ENCODE measurements around the gene UBE4A.

The UBE4A gene

DNA sequence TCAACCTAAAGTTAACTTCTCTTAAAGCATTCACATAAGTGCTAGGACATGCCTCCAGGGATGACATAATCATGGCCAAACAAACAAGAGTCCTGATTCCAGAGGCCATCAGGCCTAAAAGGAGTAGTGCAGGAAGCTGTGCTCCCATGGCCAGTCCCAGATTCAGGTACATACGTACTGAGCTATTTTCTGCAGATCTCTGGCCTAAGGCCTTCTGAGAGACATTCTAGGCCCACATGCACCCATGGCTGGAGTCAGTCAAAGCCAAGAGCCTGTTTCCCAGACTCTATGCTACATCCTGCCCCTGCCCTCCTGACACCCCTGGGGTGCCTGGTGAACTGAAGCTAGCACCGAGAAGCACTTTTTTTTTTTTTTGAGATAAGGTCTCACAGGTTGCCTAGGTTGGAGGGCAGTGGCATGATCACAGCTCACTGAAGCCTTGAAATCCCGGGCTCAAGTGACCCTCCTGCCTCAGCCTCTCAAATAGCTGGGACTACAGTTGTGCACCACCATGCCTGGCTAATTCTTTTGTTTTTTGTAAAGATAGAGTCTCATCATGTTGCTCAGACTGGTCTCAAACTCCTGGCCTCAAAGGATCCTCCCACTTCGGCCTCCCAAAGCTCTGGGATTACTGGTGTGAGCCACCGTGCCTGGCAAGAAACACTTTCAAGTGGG lies 17.4 kb upstream of the UBE4A start:
- peak; percentile 24 for DNase-seq

DNA sequence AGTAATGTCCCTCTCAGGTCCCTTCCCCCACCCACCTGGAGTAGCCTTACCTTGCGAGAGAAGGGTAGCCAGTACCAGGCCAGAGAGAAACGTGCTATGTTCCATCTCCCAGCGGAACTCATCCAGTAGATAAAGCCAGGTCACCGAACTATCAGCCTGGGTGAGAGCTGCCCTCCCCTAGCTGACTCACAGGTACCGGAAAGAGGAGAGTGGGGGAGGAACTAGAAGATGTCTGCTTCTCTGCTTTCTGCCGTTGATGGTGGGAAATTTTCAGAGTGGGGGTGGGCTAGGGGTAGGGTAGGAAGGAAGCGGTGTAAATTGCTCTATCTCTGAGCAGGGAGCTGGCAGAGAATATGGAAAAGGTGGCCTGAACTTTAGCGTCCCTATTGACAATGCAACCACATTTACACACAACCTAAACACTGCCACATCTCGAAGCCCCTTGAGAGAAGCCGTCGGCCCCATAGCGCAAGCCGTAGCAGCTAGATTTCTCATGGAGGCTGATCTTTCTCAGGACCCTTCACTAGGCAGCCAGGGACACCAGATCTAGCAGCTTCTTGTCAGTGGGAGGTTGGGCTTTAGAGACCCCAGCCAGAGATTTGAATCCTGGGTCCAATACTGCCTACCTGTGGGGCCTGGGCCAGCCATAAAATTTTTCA lies 16.8 kb upstream of the UBE4A start, which contains the start of gene CD3D:
TSS of gene CD3D (minus strand) at position 203 of the 659 bp plus-strand sequence. CDS start at position 105, 98 bp downstream.
- DNase-seq: peak; percentile 72

DNA sequence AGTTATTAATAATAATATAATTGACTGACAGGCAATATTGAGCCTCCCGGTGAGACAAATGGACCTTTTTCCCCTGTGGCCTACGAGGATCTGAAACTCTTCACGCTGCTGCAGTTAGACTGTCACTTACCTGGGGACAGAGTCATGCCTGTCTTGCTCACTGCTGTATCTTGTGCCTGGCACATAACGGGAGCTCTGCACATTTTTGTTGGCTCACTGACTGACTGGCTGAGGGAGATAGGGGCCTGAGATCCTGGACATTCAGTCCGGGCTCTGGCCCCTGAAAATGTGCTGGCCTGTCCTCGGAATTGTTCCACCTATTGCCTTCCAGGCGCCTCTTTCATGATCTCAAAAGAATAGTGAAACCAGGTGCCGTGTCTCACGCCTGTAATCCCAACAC lies 16.2 kb upstream of the UBE4A start:
- no peak for DNase-seq

DNA sequence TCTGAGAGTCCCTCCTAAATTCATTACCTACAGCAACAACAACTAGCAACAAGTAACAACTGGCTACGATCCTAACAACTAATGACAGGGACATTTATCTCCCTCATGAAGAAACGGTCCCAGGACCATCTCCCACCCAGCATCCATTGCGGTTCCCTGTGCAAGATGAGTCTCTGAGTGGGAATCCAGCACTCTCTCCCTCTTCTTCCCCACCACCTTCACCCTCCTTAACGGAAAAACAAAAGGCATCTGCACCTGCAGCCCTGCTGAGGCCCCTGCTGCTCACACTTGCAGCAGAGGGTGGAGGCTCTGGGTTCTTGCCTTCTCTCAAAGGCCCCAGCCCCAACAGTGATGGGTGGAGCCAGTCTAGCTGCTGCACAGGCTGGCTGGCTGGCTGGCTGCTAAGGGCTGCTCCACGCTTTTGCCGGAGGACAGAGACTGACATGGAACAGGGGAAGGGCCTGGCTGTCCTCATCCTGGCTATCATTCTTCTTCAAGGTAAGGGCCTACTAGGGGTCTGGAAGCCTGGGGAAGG lies 15.4 kb upstream of the UBE4A start, which contains the start of gene CD3G:
TSS of gene CD3G (plus strand) at position 364 of the 535 bp plus-strand sequence. CDS start at position 444, 80 bp downstream.
- DNase-seq: peak; percentile 71

DNA sequence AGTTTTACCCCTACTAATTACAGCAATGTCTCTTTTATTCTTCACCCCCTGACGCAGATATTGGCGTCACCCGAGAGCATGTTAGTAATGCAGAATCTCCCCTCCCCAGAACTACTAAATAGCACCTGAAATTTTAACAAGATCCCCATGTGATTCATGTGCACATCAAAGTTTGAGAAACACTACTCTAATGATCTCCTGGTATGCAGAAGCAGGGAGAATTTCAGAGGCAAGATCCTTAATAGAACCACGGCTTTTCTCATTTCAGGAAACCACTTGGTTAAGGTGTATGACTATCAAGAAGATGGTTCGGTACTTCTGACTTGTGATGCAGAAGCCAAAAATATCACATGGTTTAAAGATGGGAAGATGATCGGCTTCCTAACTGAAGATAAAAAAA lies 9.9 kb upstream of the UBE4A start:
- no peak for DNase-seq

DNA sequence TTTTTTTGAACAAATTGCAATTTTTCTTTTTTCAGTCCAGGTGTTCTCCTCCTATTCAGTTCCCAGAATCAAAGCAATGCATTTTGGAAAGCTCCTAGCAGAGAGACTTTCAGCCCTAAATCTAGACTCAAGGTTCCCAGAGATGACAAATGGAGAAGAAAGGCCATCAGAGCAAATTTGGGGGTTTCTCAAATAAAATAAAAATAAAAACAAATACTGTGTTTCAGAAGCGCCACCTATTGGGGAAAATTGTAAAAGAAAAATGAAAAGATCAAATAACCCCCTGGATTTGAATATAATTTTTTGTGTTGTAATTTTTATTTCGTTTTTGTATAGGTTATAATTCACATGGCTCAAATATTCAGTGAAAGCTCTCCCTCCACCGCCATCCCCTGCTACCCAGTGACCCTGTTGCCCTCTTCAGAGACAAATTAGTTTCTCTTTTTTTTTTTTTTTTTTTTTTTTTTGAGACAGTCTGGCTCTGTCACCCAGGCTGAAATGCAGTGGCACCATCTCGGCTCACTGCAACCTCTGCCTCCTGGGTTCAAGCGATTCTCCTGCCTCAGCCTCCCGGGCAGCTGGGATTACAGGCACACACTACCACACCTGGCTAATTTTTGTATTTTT lies 6.2 kb upstream of the UBE4A start:
- DNase-seq: peak; percentile 58

DNA sequence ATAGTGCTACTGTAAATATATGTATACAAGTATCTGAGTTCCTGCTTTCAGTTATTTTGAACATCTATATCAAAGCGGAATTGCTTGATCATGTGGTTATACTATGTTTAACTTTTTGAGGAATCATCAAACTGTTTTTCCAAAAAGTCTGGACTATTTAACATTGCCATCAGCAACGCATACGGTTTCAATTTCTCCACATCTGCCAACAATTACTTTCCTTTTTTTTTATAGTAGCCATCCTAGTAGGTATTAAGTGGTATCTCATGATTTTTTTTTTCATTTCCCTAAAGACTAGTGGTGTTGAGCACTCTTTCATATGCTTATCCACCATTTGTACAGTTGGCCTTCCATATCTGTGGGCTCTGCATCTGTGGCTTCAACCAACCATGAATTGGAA lies 1.3 kb upstream of the UBE4A start:
- DNase-seq: no peak

DNA sequence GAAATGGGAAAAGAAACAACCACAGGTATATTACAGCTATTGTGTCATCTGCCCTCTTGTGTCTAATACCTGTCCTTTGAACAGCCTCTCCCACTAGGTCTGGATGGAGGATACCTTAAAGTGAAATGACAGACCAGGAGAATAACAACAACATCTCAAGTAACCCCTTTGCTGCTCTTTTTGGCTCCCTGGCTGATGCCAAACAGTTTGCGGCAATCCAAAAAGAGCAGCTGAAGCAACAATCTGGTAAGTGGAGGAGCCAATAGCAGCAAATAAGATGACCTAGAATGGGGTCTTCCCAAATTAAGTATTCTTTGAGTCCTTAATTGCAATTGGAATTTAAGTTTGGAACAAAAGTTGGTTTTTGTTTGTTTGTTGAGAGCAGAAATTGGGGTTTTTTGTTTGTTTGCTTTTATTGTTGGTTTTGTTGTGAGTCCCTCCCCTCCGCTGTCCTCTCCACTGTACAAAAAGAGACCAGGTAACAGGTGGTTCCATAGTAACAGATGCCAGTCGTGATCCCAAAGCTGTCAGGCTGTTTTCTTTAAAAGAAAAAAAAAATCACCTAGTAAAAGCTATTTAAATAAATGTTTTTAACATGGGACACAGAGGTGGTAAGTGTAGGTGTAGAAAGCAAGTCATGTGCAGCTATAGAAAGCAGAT lies 5.7 kb downstream of the UBE4A start:
- DNase-seq: no peak

DNA sequence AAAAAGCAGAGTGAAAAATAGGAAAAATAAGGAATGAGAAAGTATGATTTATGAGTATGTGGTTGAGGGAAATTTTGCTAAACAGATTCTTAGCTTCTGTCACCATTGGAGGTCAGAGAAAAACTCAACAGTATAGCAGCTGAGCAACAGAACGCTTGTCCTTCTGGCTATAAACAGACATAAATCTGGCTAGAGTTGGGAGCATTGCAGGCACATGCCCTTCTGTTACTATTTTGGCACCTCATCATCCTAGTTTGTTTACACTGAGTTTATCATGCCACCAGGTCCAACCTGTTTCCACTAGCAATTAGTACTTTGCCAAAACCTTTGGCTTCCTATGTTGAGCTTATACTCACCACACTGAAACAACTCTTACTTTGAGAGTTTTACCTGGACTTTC lies 6.9 kb downstream of the UBE4A start:
- no peak for DNase-seq

DNA sequence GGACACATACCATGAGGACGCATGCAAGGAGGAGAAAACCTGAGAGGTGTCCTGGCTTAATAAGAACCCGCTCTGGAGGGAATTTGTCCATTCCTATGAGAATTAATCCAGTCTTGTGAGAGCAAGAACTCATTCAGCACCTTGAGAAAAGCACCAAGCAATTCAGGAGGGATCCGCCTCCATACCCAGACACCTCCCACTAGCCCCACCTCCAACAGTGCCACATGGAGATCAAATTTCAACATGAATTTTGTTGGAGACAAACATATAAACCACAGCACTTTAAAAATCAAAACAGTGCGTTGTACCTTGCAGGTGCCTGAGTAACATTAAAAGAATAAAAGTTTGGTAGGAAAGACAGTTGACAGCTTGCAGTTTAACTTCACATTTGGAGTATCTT lies 11.4 kb downstream of the UBE4A start:
- no peak for DNase-seq

DNA sequence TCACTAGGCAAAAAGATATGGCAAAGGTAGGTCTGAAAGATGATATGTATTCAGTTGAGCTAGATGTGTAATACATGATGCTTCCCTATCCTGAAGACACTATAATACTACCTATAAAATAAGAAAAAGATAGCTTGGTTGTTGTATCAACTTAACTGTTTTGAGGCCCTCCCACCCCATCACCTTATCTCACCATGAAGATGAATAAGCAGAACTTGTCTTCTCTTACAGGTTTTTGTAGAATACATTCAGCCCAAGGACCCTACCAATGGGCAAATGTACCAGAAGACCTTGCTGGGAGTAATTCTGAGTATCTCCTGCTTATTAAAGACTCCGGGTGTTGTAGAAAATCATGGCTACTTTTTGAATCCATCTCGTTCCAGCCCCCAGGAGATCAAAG lies 13.9 kb downstream of the UBE4A start:
- no peak for DNase-seq

DNA sequence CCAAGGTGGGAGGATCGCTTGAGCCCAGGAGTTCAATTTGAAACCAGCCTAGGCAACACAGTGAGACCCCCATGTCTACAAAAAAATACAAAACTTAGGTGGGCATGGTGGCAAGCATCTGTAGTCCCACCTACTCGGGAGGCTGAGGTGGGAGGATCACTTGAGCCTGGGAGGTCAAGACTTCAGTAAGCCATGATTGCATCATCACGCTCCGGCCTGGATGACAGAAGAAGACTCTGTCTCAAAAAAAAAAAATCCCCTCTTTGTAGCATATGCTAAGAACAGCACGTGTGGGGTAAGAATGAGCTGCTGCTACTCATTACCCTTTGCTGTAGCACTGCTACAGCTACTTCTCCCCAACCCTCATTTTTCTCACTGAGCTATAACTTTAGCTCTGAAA lies 14.5 kb downstream of the UBE4A start:
- no peak for DNase-seq

DNA sequence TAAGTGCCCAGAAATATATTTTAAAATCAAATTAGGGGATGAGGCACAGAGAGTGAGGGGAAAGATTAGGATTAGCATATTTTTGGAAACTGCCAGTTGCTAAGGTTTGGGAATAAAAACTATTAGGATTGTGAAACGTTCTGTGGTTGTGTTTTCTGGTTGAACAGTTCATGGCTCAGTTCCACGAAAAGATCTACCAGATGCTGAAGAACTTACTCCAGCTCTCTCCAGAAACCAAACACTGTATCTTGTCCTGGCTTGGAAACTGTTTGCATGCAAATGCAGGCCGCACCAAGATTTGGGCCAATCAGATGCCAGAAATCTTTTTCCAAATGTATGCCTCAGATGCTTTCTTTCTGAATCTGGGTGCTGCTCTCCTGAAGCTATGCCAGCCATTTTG lies 15.3 kb downstream of the UBE4A start:
- no peak for DNase-seq

DNA sequence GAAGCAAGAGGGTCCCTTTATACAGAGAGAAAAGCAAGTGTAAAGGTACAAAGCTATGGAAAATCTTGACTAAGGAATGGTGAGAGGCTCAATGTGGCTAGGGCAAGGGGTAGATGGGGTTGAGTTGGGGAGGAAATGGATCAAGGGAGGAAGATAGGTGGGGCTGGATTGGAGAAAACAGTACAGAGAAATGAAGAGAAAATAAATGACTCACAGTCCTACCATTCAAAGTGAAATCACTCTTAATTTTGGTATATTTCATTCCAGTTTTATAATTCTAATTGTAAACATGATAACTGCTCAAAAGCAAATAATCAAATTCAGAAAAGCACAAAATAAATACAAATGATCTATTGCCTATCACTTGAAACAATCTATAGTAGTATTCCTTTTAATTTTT lies 16.6 kb downstream of the UBE4A start:
- no peak for DNase-seq

DNA sequence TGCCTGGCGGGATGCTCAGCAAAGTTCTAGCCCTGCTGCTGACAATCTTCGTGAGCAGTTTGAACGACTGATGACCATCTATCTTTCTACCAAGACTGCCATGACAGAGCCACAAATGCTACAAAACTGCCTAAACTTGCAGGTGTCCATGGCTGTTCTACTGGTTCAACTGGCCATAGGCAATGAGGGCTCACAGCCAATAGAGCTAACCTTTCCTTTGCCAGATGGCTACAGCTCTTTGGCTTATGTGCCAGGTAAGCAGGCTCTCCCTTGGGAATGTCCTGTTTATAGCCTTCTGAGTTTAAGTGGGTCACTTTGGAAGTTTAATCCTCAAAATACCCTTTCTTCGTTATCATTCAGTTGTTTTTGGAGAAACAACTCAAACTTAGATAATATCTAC lies 20.1 kb downstream of the UBE4A start:
- DNase-seq: no peak

DNA sequence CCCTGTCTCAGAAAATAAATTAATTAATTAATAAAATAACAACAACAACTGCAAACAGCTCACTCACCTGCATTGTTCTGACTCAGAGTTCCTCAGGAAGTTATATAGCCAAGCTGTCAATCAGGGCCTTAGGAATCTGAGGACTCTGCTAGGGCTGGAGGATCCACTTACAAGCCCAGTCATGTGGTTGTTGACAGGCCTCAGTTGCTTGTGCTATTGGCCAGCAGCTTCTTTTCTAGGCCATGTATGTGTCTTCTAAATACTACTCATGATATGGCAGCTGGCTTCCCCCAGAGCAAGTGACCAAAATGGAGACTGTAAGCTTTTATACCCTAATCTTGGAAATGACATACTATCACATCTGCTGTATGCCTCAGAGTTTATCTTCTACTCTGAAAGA lies 21.2 kb downstream of the UBE4A start:
- no peak for DNase-seq

DNA sequence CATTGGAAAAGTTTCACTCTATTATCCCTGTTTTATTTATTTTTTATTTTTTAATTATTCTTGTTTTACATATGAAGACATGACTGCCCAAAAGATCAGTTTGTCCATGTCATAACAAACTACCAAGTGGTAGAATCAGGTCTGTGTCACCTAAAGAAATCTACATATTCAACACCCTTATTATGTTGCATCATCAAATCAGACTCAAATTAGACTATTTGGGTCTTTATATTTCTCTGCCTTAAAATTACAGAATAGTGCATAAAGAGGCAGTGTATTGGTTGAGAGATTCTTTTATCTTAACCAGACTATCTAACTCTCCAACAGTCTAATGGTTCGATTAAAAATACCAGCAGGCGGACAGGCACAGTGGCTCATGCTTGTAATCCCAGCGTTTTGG lies 23.6 kb downstream of the UBE4A start:
- DNase-seq: no peak

DNA sequence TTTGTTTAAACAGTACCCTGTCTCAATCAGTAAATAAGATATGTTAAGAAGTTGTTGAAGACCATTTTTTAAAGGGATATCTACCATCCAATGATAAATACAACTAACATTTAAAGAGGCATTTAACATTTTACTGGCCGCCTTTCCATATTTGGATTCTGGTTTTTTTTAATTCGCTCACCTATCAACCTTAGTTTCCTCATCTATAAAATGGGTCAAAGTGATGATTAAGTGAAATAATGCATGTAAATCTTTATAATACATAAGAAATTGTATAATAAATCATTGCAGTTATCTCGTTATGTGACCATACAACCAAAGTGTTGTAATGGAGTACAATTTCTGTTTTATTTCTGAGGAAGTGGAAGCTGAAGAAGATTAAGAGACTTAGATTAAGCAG lies 24.3 kb downstream of the UBE4A start:
- DNase-seq: no peak

DNA sequence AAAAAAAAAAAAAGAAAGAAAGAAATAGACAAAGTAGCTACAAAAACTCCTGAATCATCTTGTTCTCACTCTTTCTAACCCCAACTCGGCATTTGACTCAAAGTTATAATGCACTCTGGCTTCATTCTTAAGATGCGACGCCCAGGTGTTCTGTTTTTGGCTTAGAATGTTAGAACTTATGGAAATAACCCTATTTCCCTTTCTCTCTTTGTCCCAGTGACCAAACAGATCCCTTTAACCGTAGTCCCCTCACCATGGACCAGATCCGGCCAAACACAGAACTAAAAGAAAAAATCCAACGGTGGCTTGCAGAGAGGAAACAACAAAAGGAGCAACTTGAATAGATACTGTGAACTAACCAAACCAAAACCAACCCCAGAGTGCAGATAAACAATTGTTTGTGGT lies 36.7 kb downstream of the UBE4A start:
- DNase-seq: peak; percentile 27

DNA sequence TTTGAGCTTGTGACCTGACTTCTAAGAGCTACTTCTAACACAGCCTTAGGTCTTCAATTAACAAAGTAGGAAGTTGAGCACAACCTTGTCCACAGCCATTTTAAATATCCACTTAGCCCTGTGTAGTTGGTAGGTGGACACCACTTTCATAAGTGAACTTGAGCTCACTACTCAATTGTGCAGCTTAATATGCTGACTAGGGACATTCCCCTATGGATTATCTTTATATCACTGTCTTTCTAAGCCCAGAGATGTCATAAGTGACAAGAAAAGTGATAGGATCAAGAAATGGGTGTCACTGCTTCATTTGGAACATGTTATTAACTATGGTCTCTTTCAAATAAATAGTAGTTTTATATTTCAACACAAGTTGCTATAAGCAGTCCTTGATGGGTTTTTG lies 38.0 kb downstream of the UBE4A start:
- no peak for DNase-seq

DNA sequence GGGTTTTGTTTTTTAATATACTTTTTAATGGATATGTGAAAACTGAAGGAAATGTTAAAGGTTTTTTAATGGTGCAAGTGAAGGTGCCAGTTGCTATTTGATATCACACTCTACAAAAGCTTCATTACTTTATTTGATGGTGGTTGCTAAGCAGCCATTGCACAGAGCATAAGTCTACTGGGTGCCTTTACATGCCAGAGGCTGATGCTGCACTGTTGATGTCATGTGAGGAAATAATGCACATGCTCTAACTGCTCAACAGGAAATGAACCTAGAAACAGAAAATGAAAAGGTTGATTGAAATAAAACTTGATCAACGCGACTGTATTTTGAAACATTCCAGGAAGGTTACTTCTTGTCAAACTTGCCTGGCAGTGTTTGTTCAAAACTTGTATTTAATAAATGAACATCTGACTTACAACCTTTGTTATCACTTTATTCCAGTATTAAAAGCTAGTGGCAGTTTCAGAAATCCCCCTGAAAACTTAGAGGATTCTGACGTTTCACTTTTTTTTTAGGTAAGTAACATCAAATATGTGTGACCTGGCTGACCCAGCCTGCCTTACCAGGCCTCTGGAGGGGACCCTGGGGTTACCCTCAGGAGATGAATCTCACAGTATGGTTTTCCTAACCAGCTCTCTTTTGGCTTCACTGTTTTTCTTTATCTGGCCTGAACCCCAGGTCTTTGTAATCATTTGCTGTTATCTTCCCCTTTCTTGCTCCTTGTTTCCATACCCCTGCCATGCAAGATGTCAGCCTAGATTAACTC lies 39.6 kb downstream of the UBE4A start:
- DNase-seq: peak; percentile 87

DNA sequence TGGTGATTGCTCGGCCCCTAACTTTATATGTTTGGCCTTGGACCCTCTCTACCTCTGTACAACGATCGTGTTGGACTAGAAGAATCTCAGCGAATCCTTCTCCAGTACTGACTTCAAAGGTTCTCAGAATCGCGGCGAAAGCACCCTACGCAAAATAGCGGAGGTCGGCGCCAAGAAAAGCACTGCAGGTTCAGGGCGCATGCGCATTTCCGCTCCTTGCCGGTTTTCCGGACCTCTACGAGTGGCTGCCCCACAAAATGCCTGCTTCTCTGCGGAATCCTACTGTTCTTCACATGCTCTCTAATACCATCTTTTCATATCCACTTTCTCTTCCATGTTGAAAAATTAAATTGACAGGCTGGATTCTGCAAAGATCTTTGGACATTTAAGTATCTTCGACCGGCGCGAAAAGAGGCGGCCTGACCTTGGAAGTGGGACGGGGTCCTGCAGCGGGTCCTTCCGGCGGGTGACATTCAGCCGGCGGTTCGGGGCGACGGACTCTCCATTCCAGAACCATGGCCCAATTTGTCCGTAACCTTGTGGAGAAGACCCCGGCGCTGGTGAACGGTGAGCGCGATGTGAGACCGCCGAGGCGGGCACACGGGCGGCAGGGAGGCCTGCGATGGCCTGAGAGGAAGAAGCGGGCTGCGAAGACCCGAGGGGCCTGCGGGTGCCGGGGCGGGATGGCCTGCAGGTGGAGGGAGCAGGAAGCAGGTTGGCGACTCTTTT lies 41.9 kb downstream of the UBE4A start, which contains the start of gene ATP5MG:
TSS of gene ATP5MG (plus strand) at position 456 of the 729 bp plus-strand sequence. CDS start at position 516, 60 bp downstream.
- peak; percentile 93 for DNase-seq

Measured in central memory CD4-positive, alpha-beta T cell (primary cell).